Measurements from ENCODE around the gene IDH2.
A peak's percentile ranks its signal among the peaks of the same experiment; 100 is the strongest.
"Not testable (repeated sequence)": the region's sequence is repeated elsewhere in the genome, so short reads cannot be mapped to it uniquely, and the experiment has no call there.

Gene IDH2

DNA sequence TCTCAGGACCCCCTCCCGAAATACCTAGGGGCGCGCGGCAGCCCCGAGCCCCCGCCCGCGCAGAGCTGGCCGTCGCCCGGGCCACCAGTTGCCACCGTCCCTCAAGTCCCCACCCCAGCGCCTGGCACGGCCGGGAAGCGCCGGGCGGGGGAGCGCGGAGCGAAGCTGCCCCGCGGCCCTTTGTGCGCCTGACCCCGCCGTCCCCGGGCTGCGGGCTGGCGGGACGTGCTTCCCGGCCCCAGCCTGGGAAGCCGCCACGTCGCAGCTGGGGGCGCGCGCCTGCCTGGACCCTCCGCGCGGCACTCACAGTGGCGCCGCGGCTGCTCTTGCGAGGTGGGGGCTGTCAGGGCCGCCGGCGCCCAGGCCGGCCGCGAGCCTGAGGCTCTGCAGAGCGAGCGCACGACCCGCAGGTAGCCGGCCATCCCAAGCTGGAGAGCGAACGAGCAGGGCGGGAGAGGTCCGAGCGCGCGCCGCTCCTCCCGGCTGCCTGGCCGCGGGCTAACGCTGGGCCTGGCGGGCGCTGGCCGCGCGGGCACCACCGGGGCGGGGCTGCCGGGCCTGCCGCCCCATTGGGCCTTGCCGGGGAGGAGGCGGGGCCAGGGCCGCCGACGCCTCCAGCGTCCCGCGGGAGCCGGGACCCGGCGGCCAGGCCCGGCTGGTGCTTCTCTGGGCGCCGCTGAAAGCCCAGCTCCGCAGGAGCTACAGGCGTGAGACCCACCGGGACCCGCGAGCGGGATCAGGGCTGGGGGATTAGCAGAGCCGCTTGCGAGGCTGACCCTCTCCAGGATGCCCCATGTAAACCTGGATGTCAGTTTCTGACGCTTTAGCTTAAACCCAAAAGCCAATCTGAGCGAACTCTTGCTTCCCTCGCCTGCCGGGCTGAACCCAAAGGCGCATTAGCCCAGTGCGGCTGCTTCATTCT lies at the start of gene IDH2:
IDH2 (minus strand) TSS at position 500 of the 922 bp plus-strand sequence; CDS start at position 422, 78 bp downstream.
- in situ Hi-C loops (cut with MboI; ENCODE audit: low pct_unique_long_range_greater_than_20kb, low sequenced_read_pairs, unreplicated experiment), result no loop called here
- peak; percentile 94 for DNase-seq (ENCODE audit: low spot score)
- no peak for TF ChIP-seq CTCF (IDR thresholded peaks at IDR 0.05; ENCODE audit: extremely low read depth, insufficient read depth, missing control alignments)

- in situ Hi-C loops (cut with MboI; ENCODE audit: low pct_unique_long_range_greater_than_20kb, low sequenced_read_pairs, unreplicated experiment); DNase-seq (ENCODE audit: low spot score): not testable (repeated sequence)
Measured at GRCh38 chr15:90150551-90150950, 48.3 kb upstream of the IDH2 start.

GRCh38 chr15:90149609-90150340 lies 47.5 kb upstream of the IDH2 start:
- in situ Hi-C loops (cut with MboI; ENCODE audit: low pct_unique_long_range_greater_than_20kb, low sequenced_read_pairs, unreplicated experiment), result no loop called here
- TF ChIP-seq CTCF (IDR thresholded peaks at IDR 0.05; ENCODE audit: extremely low read depth, insufficient read depth, missing control alignments), result no peak
- DNase-seq (ENCODE audit: low spot score), result no peak

GRCh38 chr15:90146198-90146761 lies 44.0 kb upstream of the IDH2 start:
- in situ Hi-C loops (cut with MboI; ENCODE audit: low pct_unique_long_range_greater_than_20kb, low sequenced_read_pairs, unreplicated experiment), result not testable (repeated sequence)
- peak; percentile 50 for DNase-seq (ENCODE audit: low spot score)

DNA sequence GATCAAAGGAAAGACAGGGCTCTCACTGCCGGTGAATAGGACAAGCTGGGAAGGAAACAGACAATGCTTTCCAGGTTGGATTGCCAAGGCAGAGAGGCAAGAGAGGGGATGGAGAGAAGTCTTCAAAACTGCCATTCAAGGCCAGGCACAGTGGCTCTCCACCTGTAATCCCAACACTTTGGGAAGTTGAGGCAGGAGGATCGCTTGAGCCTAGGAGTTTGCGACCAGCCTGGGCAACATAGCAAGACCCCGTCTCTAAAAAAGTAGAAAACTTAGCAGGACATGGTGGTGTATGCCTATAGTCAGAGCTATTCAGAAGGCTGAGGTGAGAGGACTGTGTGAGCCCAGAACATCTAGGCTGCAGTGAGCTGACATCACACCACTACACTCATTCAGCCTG lies 43.5 kb upstream of the IDH2 start:
- in situ Hi-C loops (cut with MboI; ENCODE audit: low pct_unique_long_range_greater_than_20kb, low sequenced_read_pairs, unreplicated experiment), result no loop called here
- no peak for TF ChIP-seq CTCF (IDR thresholded peaks at IDR 0.05; ENCODE audit: extremely low read depth, insufficient read depth, missing control alignments)
- no peak for DNase-seq (ENCODE audit: low spot score)

DNA sequence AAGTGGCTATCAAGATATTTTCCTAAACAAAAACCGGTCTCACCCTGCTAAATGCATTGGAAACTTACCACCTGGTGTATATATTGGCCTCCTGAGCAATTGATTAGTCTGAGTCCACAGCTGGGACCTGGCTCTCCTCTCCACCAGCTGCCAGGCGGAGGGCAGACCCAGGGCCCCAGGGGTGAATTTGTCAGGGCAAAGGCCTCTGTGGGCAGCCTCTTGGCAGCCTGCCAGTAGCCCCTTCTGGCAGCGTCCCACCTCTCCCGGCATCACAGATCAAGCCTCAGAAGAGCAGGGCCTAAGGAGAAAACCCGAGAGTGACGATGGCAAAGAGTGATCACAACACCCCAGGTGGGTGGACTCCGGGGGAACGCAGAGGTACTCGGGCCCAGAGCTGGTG lies 43.0 kb upstream of the IDH2 start:
- no peak for DNase-seq (ENCODE audit: low spot score)
- no peak for TF ChIP-seq CTCF (IDR thresholded peaks at IDR 0.05; ENCODE audit: extremely low read depth, insufficient read depth, missing control alignments)
- in situ Hi-C loops (cut with MboI; ENCODE audit: low pct_unique_long_range_greater_than_20kb, low sequenced_read_pairs, unreplicated experiment), result no loop called here

DNA sequence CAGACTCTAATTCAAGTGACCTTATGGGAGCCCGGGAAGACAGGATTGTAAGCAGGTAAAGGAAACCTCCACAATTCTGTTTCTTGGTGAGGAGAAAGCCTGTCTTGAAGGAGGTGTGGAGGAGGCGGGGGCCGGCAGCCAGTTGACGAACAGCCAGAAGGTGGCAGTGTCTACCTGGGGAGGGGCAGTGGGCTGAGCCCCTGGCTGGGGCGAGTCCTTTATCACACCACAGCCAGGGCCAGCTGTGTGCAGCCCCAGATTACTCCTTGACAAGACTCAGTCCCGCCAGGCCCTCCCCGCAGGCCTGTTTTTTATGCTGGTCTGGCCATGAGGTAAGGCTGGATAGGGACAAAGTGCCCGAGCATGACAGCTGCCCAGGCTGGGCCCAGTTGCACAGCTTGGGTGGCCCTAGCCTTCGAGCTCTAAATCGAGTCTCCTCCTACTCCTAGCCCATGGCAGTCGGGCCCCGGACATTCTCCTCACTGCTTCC lies 40.9 kb upstream of the IDH2 start:
- TF ChIP-seq CTCF (IDR thresholded peaks at IDR 0.05; ENCODE audit: extremely low read depth, insufficient read depth, missing control alignments), result peak; percentile 86
- in situ Hi-C loops (cut with MboI; ENCODE audit: low pct_unique_long_range_greater_than_20kb, low sequenced_read_pairs, unreplicated experiment), result no loop called here
- peak; percentile 75 for DNase-seq (ENCODE audit: low spot score)
